Keratinocyte (primary cell): ENCODE results near the gene FRAT2. TPM values are rescaled to one million over a fixed set of nuclear protein-coding genes. Genes with fewer than 3 reads are reported as not detected.

Experiments used
- DNase-seq: peaks from one replicate; pipeline ENCODE4 v3.0.0-alpha.2; 2011; ENCODE audit warnings: low read depth, missing footprints, low spot score
- FAIRE-seq: peaks from 2 replicates; lab custom pipeline; 2011; peaks lifted over from hg19 to GRCh38; lab: Jason Lieb, UNC
- H2AFZ ChIP-seq: 2 replicates; pipeline ENCODE4 v1.6.0; 2012; ENCODE audit warnings: low read length, control low read depth, inconsistent platforms; ENCODE audit not compliant: control insufficient read depth
- H3K27ac ChIP-seq: 2 replicates; pipeline ENCODE4 v1.5.1; 2011; ENCODE audit warnings: low read length; ENCODE audit not compliant: control insufficient read depth, insufficient read depth
- H3K27me3 ChIP-seq: 3 replicates; pipeline ENCODE4 v1.6.0; 2011; ENCODE audit warnings: low read length; ENCODE audit not compliant: control insufficient read depth, insufficient read depth; ENCODE audit errors: extremely low read depth
- H3K36me3 ChIP-seq, 2 experiments: 2 replicates in 1 of 2; 3 replicates in 1 of 2; pipeline ENCODE4 v1.5.1; 2011; ENCODE audit warnings: low read length in 2 of 2, mild to moderate bottlenecking in 1 of 2; ENCODE audit not compliant: control insufficient read depth in 2 of 2, insufficient read depth in 2 of 2; ENCODE audit errors: extremely low read depth in 1 of 2
- H3K4me1 ChIP-seq: 3 replicates; pipeline ENCODE4 v1.5.1; 2011; ENCODE audit warnings: low read length; ENCODE audit not compliant: control insufficient read depth, insufficient read depth; ENCODE audit errors: extremely low read depth
- H3K4me2 ChIP-seq: 3 replicates; pipeline ENCODE4 v1.6.0; 2011; ENCODE audit warnings: low read depth, low read length; ENCODE audit not compliant: control insufficient read depth, insufficient read depth; ENCODE audit errors: extremely low read depth
- H3K4me3 ChIP-seq, 3 experiments: fragments of 200-600 bp in 1 of 3; sonication (generic) in 1 of 3; 2 replicates in 2 of 3; 3 replicates in 1 of 3; pipeline ENCODE4 v1.5.1; 2011 to 2016; ENCODE audit warnings: low read length in 3 of 3, mild to moderate bottlenecking in 3 of 3, control low read depth in 2 of 3, inconsistent platforms in 1 of 3, low read depth in 1 of 3, mixed read lengths in 1 of 3, mixed run types in 1 of 3, moderate library complexity in 1 of 3; ENCODE audit not compliant: control insufficient read depth in 2 of 3, insufficient read depth in 2 of 3; ENCODE audit errors: extremely low read depth in 1 of 3
- H3K79me2 ChIP-seq: 2 replicates; pipeline ENCODE4 v1.6.0; 2012; ENCODE audit warnings: low read length; ENCODE audit not compliant: control insufficient read depth, insufficient read depth
- H3K9ac ChIP-seq: 3 replicates; pipeline ENCODE4 v1.6.0; 2011; ENCODE audit warnings: low read length; ENCODE audit not compliant: control insufficient read depth, insufficient read depth; ENCODE audit errors: extremely low read depth
- H3K9me1 ChIP-seq: 3 replicates; pipeline ENCODE4 v1.6.0; 2011; ENCODE audit warnings: low read length; ENCODE audit not compliant: control insufficient read depth, insufficient read depth; ENCODE audit errors: extremely low read depth
- H3K9me3 ChIP-seq: 2 replicates; pipeline ENCODE4 v1.5.1; 2012; ENCODE audit warnings: low read depth, low read length; ENCODE audit not compliant: control insufficient read depth
- H4K20me1 ChIP-seq: 3 replicates; pipeline ENCODE4 v1.6.0; 2011; ENCODE audit warnings: low read length; ENCODE audit not compliant: control insufficient read depth, insufficient read depth; ENCODE audit errors: extremely low read depth
- EZH2 ChIP-seq: IDR thresholded peaks from one replicate; pipeline ENCODE4 v1.6.1; 2012; ENCODE audit warnings: inconsistent platforms, mild to moderate bottlenecking, low read length, moderate library complexity
- dilution Hi-C: fragments of 300-500 bp; cut with MboI; formaldehyde crosslinking; loops from one replicate; pipeline ENCODE4 v1.7.0; 2020; ENCODE audit warnings: low sequenced_read_pairs; ENCODE audit not compliant: extremely low pct_ligation_motif_present
- polyA plus RNA-seq, 5 experiments: library from polyadenylated mRNA; depleted of rRNA in 3 of 5; stranded (reverse) in 3 of 5; stranded (forward) in 1 of 5; unstranded in 1 of 5; fragments of >200 nt; gene quantifications; 1 replicate in 1 of 5; 2 replicates in 3 of 5; 3 replicates in 1 of 5; pipeline versions ENCODE4 v1.2.1 to v1.2.3, GENCODE V29; 2011 to 2012; ENCODE audit warnings: missing spikeins in 2 of 5, low read depth in 1 of 5, low replicate concordance in 1 of 5
- TF ChIP-seq, protein P1 (sequence below), 3 experiments: IDR thresholded peaks in 1 of 3; conservative IDR thresholded peaks in 1 of 3; optimal IDR thresholded peaks in 1 of 3; 2 replicates in 2 of 3; 3 replicates in 1 of 3; pipeline versions ENCODE3 to v1.5.1; 2011; ENCODE audit warnings: low read length in 3 of 3, mild to moderate bottlenecking in 3 of 3, moderate library complexity in 2 of 3, control low read depth in 1 of 3, inconsistent platforms in 1 of 3; ENCODE audit not compliant: insufficient read depth in 2 of 3; ENCODE audit errors: extremely low read depth in 1 of 3

FRAT2 gene
- polyA plus RNA-seq, 1 donor (not counting 4 experiments of a cell fraction or from before 2014, with no cell fraction given) = 5.5 TPM

DNA sequence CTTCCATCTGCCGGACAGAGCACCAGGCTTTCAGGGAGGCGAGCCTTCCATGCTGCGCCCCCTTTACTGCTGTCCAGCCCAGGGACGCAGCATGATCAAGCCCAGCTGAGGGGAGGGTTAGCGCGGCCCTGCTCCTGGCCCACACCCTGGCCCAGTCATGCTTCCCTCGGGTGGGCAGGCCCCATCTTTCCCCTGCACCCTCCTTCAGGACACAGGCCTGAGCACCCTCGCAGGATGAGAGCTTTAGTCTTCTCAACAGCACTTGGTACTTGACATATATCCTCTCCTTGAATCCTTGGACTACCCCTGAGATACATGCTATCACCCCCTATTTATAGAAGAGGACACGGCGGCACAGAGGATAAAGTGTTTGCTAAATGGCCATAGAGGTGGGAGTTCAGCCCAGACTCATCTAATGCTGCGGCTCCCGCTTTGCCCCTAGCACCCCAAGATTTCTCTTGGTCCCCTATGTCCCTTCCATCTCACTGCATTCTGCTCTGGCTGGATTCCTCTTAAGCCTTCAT lies 32.7 kb upstream of the FRAT2 start:
- TF ChIP-seq, protein P1, sequence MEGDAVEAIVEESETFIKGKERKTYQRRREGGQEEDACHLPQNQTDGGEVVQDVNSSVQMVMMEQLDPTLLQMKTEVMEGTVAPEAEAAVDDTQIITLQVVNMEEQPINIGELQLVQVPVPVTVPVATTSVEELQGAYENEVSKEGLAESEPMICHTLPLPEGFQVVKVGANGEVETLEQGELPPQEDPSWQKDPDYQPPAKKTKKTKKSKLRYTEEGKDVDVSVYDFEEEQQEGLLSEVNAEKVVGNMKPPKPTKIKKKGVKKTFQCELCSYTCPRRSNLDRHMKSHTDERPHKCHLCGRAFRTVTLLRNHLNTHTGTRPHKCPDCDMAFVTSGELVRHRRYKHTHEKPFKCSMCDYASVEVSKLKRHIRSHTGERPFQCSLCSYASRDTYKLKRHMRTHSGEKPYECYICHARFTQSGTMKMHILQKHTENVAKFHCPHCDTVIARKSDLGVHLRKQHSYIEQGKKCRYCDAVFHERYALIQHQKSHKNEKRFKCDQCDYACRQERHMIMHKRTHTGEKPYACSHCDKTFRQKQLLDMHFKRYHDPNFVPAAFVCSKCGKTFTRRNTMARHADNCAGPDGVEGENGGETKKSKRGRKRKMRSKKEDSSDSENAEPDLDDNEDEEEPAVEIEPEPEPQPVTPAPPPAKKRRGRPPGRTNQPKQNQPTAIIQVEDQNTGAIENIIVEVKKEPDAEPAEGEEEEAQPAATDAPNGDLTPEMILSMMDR (optimal IDR thresholded peaks at IDR 0.05 in 1 of 3, IDR thresholded peaks at IDR 0.05 in 1 of 3, conservative IDR thresholded peaks at IDR 0.05 in 1 of 3; ENCODE audit: extremely low read depth in 1 of 3, insufficient read depth in 2 of 3, low read length in 3 of 3) = no peak
- TF ChIP-seq EZH2 = no peak
- no peak overlapping the region for H3K4me2 ChIP-seq
- H3K9me3 ChIP-seq = no peaks in the 10 kb centered on the region
- H3K9me1 ChIP-seq = no peaks in the 10 kb centered on the region
- peaks cover 37 to 55% of the 10 kb centered on the region in 2 experiments for H3K36me3 ChIP-seq
- DNase-seq (no peak), FAIRE-seq (no peak)
- no peaks in the 10 kb centered on the region for H3K79me2 ChIP-seq
- no peaks in the 10 kb centered on the region for H4K20me1 ChIP-seq
- no peaks in the 10 kb centered on the region for H3K4me1 ChIP-seq
- no peak overlapping the region for H3K9ac ChIP-seq
- H3K4me3 ChIP-seq = no peak overlapping the region
- dilution Hi-C loops = no loop called here
- H3K27me3 ChIP-seq = no peaks in the 10 kb centered on the region
- no peak overlapping the region for H3K27ac ChIP-seq
- H2AFZ ChIP-seq = no peak overlapping the region

DNA sequence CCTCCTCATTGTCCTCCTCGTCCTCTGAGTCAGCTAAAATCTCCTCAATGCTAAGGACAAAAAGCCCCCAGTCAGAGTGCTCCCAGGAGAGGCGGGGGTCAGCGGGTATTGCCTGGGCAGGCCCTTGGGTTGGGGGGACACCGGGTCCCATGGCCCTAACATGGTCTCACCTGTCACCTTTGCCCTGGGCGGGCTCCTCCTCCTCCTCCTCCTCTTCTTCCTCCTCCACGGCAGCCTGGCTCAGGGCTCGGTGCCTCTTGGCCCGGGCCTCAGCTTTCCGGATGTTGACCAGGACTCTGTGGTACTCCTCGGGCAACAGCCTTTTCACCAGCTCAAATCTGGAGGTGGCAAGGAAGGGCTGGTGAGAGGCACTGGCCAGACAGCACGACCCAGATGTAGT lies 32.0 kb upstream of the FRAT2 start:
- no peak for FAIRE-seq
- Histone ChIP-seq H3K4me1 (no peaks in the 10 kb centered on the region), H3K4me2 (no peak overlapping the region), H3K27me3 (no peaks in the 10 kb centered on the region), H3K79me2 (no peaks in the 10 kb centered on the region), H2AFZ (no peak overlapping the region), H3K36me3 (peaks cover 35 to 50% of the 10 kb centered on the region in 2 experiments), H3K9me1 (no peaks in the 10 kb centered on the region), H3K27ac (no peak overlapping the region), H3K4me3 (no peak overlapping the region), H3K9ac (no peak overlapping the region), H4K20me1 (no peaks in the 10 kb centered on the region), H3K9me3 (no peaks in the 10 kb centered on the region)
- TF ChIP-seq, protein P1 (optimal IDR thresholded peaks at IDR 0.05 in 1 of 3, IDR thresholded peaks at IDR 0.05 in 1 of 3, conservative IDR thresholded peaks at IDR 0.05 in 1 of 3; ENCODE audit: extremely low read depth in 1 of 3, insufficient read depth in 2 of 3, low read length in 3 of 3) = no peak
- TF ChIP-seq EZH2 = no peak
- dilution Hi-C loops = no loop called here
- DNase-seq = no peak
